Fibroblast of skin of right quadriceps (primary cell): ENCODE results near the gene MS4A10.
"Not testable (repeated sequence)": the region's sequence is repeated elsewhere in the genome, so short reads cannot be mapped to it uniquely, and the experiment has no call there.

Experiments used
- DNase-seq: peaks from one replicate; pipeline ENCODE4 v3.0.0-alpha.2; 2013

Gene MS4A10

DNA sequence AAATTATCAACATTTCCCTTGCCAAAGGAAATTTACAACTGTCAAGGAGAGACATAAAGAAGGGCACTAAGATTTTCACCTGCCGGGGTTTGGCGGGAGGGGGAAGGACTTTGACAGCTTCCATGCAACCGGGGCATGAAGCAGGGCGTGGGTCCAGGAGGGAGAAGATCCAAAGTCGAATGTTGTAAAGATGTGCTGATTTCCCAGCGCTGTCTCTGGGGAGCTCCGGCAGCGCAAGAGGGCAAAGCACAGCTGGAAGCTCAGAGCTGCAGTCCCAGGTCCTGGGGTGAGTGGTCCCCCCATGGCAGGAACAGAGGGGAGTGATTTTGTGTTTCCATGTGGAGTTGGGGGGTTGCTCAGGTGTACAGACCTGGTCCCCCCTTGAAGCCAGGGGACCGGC lies at the start of gene MS4A10:
MS4A10 (plus strand) TSS at position 198 of the 400 bp plus-strand sequence. CDS start 5,003 bp downstream, outside the sequence.
- DNase-seq, result no peak

DNA sequence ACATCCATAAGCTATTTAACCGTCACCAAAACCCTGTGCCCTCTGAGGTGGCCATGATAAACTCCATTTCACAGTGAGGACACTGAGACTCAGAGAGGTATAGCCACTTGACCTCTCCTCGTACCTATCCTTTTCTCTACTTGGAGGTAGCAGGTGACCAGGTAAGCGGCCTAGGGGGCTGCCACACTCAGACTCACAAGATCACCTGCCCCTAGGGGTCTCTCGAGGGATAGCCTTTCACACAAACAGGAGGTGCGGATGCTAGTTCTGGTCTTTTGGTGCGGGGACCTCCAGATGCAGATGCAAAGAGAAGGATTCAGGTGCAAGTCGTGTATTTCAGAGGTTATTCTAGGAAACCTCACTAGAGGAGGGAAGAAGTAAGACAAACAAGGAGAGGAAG lies 46.0 kb upstream of the MS4A10 start:
- DNase-seq, result no peak

DNA sequence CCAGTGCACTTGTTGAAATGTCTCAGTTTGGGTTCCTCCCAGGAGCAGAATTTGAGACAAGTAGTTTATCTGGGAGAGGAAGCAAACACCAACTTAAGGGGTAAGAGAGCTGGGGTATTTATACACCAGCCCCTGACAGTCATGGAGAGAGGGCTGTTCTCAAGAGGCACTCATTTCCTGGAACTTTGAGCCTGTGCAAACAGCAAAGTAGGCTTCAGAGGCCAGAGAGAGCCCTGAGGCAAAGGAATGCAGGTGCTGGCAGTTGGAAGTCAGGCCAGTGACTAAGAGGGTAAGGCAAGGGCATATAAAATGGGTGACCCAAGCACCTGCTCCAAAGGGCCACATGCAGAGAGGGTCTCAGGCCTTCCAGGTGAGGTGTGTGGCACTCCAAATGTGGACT lies 44.6 kb upstream of the MS4A10 start:
- no peak for DNase-seq

DNA sequence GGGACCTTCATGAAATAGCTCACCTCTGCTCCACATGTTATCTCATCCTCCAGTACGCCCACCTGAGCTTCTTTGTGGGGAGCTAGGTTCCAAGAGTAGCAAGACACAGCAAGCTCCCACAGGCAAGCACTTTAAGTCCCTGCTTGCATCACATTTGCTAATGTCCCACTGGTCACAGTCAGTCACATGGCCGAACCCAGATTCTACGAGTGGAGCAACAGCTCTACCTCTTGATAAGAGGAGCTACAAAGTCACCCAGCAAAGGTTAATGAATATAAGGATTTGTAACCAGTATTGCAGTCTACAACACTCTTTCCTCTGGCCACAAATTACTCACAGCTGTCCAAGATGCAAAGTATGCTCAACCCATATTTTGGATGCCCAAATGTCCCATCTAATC lies 43.7 kb upstream of the MS4A10 start:
- no peak for DNase-seq

DNA sequence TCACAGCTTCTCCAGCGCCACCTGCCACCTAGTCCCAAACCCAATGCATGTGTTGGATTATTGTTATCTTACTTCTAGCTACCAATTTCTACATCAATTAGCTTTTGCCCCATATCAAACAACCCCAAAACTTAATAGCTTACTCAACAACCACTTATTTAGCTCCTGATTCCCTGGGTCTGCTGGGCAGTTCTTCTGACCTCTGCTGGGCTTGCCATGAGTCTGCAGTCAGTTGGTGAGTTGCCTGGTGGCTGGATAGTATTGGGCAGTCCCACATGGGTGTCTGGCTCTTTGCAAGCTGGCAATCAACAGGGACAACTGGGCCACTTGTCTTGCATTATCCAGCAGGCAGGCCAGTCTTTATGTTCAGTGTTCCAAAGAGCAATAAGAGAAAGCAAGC lies 42.1 kb upstream of the MS4A10 start:
- no peak for DNase-seq

DNA sequence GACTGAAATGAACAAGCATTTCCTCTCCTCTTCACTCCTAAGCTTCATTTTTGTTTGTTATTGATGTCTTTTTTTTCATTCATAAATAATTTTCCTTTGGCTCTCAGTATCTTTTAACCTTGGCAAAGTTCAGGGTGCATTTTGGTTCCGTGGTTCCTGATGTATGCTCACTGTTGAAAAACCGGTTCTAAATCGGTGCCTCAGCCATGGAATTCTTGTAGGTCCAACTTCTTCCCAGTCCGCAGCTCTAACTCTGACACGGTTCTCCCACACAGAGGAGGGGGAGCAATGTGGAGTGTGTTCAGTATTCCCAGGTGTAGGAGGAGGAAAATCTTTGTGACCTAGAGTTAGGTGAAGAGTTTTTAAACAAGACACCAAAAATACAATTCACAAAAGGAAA lies 41.0 kb upstream of the MS4A10 start:
- DNase-seq, result no peak

DNA sequence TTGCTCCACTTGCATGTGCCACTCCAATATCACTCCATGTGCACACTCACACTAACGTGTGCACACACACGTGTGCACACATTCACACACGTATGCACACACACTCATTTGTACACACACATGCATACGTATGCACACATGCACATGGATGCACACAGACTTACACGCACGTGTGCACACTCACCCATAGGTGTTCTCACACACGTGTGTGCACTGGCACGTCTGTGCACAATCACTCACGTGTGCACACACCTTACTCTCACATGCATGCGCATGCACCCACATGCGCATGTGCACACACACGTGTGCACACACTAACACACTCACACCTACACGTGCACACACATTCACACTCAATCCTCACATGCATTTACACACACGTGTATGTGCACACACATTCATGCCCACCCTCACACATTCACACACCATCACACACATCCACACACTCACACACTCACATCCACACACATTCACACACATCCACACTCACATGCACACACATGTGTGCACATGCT lies 37.7 kb upstream of the MS4A10 start:
- no peak for DNase-seq

DNA sequence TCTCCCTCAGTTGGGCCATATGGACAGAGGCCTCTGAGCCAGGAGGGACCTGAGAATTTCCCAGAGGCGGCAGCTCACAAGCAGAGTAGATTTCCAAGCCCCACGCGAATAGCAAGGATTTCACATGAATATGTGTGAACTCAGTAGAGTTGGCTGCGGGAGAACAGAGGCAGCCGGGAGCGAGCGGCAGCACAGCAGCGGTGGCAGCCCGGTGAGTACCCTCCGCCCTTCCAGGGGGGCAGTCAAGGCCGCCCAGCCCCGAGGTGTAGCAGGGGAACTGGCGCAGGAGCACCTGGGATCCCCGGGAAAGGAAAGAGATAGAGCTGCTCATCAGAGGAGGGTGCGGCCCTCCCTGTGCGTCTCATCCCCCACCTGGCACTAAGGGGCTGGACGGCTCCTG lies 36.9 kb upstream of the MS4A10 start:
- DNase-seq, result no peak

DNA sequence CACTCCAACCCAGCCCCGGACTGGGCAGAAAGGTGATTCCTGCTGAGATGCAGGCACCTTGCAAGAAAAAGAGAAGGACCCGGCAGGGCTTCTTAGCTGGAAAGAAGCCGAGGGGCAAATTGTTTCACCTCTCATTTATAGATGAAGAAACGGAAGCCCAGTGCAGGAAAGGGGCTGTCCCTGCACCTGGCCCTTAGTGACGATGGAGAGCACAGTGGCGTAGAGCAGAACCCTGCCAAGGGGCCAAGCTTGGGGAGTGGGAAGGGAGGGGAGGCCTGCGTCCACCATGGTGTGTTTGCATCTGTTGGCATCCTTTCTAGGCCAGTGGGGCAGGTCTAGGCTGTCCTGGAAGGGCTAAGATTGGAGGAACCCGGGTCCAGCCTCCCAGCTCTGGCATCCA lies 36.3 kb upstream of the MS4A10 start:
- no peak for DNase-seq

DNA sequence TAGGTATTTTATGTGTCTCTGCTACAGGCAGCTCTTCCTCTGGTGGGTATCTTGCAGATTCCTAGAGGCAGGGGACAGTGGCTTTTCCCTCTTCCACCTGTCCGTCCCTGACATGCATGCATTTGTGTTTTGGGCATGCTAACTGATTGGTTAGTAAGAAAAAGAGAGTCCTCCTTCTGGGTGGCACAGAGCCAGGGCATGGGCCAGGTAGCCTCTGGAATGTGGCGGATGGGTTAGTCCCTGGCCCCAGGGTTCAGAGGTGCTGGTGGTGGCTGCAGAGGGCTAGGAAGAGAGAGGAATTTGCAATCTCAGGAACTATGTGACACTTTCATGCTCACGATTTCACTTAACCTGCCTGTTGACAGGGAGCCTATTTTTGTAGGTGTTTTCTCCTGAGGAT lies 34.2 kb upstream of the MS4A10 start:
- DNase-seq, result no peak

DNA sequence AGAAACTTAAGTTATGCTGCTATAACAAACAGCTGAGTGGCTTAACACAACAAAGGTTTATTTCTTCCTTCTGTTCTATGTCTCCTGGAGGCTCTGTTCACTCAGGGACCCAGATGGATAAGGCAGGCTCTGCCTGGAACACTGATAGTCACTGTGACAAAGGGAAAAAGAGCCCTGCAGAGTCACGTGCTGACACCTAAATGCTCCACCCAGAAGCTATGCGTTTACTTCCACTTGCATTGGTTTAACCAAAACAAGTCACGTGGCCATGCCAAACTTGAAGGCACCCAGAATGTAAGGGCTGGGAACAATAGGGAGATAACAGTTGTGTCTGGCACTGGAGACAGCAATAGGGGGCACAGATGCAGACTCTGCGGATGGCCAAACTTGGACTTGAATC lies 31.8 kb upstream of the MS4A10 start:
- DNase-seq, result no peak

DNA sequence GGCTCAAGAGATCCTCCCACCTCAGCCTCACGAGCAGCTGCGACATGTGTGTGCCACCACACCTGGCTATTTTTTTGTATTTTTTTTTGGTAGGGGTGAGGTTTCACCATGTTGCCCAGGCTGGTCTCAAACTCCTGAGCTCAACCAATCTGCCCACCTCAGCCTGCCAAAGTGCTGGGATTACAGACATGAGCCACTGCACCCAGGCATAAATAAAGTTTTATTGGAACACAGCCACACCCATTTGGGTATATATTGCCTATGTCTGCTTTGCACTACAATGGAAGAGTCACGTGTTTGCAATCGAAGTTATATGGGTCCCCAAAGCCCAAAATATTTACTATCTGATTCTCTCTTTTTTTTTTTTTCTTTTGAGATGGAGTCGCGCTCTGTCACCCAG lies 30.2 kb upstream of the MS4A10 start:
- no peak for DNase-seq

DNA sequence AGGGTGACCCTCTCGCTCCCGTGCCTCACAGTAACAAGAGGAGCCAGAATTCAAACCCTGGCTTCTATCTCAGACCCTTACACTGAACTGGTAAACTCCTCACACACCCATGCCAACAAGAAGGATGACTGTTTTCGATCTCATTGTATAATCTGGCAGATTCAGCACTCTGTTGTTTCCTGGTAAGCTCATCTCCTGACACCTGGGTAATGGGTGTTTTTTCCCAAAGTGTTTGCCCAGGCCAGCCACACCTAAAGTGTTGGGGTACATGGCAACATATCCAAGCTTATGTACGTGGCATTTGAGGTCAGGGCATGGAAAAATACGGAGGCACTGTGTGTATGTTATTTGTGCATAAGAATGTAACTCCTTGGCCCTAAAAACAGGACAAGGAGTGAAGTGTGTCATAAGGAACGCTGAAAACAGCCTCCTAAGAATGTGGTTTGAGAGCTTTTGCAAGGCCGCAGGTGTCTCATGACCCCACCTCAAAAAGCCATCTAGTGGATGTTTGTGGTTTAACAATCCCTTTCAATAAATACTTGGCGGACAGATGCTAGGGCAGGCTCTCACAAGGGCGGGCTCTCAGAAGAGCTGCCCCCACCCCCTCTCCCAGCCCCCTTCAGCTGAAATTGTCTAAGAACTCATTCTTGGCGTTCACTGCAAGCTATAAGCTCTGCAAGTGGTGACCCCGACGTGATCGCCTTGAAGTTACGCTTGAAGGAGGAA lies 28.7 kb upstream of the MS4A10 start, which contains the start of gene MS4A15:
MS4A15 (plus strand) TSS at position 561 of the 726 bp plus-strand sequence. CDS start 6,867 bp downstream, outside the sequence.
- no peak for DNase-seq

DNA sequence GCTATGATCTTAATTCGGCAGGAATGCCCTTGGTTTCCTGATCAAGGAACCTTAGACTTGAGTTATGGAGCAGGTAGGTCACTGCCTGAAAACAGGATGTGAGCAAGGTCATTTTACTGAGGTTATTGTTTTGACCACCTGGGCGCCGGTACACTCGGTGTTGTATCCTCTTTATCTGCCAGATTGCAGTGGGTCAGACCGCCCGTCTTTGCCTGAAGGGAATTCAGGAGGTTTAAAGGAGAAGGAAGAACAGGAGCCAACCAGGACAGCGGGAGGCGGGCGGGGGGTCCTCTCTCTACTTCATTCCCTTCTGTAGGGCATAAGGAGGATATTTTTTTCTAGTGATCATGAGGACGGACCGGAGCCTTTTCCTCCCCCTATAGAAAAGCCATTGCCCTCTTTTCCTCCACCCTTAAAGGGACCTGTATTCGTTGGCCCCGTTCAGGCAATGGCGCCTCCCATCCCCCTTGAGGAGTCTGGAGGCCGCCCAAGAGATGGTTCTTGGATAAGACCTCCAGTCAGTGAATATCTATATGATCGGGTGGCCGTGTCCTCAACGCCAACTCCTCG lies 27.8 kb upstream of the MS4A10 start:
- DNase-seq, result no peak

DNA sequence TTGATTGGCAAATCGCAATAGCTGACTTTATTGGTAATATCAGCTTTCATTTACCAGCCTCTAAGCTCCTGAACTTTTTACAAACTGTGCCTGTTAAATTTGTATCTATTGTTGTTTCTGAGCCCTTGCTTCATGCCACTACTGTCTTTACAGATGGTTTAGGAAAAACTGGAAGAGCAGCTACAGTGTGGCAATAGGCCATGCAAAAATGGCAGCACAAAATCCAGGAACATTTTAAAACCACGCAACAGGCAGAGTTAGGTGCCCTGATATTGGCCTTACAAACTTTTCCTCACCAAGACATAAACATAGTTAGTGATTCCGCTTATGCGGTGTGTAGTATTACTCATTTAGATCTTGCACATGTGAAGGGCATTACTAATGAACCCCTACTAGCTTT lies 26.5 kb upstream of the MS4A10 start:
- not testable (repeated sequence) for DNase-seq

DNA sequence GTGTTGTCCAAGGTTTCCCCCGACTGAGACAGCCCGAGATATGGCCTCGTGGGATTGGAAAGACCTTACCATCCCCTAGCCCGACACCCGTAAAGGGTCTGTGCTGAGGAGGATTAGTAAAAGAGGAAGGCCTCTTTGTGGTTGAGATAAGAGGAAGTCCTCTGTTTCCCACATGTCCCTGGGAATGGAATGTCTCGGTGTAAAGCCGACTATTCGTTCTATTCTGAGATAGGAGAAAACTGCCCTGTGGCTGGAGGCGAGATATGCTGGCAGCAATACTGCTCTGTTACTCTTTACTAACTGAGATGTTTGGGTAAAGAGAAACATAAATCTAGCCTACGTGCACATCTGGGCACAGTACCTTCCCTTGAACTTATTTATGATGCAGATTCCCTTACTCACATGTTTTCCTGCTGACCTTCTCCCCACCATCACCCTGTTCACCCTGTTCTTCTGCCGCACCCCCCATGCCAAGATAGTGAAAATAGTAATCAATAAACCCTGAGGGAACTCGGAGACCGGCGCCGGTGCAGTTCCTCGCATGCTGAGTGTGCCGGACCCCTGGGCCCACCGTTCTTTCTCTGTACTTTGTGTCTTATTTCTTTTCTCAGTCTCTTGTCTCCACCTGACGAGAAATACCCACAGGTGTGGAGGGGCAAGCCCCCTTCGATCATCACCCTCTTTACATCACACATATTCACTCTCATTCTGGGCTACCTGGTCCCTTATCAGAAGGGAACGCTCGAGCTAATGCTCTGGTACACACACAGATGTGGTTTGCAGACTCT lies 25.5 kb upstream of the MS4A10 start:
- DNase-seq, result not testable (repeated sequence)

DNA sequence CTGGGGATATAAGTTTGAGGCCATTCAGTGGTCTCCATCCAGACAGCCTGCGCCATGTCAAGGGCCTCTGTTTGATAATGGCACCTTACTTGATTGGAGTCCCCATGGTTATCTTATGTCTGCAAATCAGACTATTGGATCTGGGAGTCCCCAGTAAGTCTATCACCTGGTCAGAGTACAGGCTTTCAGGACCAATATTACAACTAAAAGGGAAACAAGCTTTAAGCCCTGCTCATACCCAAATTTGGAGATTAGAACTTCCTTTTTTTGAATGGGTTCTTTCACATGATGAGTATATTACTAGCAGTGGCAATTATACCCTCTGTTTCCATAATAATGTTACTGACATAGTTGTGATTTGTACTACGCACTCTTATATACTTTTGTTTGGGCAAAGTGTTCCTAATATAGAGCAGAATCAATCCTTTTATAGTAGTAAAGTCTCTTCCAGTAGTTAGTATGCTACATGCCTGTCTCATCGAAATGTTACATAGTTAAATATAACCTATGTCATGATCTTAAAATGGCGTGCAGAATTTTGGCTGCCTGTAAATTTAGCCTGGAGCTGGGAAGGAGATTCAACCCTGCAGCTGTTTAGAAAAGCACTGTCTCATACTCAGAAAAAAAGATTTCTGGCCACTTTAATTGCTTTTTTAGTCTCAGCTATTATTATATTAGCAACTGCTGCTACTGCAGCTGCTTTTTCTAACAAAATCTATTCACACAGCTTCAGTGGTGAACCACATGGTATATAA lies 23.5 kb upstream of the MS4A10 start:
- DNase-seq, result no peak

DNA sequence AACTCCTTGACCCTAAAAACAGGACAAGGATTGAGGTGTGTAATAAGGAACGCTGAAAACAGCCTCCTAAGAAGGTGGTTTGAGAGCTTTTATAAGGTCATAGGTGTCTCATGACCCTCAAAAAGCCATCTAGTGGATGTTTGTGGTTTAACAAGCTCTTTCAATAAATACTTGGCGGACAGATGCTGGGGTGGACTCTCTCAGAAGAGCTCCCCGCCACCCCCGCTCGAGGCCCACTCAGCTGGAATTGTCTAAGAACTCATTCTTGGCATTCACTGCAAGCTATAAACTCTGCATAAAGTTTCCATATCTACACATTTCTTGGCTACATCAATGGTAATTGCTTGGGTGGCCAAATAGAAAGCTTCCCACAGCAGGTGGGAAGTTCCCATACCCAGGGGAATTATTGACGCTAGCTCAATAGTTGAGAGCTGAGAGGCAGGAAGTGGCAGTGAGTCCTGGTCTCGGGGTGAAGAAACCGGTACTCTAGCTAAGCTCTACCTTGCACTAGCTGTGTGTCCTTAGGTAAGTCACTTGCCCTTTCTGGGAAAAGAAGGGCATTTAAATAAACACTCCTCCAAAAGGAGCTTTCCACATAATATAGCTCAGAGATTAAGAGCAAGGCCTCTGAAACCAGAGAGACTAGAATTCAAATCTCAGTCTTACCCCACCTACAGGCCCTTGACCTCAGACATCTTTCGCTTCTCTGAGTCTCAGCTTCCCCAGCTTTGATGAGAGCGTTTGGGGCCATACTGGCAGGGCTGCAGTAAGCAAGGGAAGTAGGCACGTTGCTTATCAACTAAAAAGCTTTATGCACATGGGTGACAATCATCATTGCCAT lies 22.1 kb upstream of the MS4A10 start:
- no peak for DNase-seq

DNA sequence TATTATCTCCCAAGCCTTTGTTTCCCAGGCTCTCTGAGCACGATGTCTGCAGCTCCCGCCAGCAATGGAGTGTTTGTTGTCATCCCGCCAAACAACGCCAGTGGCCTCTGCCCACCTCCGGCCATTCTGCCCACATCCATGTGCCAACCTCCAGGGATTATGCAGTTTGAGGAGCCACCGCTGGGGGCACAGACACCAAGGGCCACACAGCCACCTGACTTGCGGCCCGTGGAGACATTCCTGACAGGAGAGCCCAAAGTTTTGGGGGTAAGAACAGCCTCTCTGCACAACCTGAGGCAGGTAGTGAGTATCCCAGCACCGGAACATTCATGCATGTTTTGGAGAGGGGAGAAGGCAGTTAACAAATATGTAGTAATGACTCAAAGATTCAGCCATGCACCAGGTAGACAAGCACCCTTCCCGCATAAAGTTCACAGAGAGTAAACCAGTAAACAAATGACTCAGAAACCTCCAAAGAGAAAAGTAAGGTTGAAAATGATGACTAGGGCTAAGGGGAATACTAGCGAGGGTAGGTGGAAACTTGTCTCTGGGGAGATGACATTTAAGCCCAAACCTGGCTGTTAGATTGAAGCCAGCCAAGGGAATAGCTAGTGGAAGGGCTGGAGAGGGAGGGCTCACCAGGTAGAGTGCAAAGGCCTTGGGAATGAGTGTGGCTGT lies 21.3 kb upstream of the MS4A10 start:
- DNase-seq, result no peak

DNA sequence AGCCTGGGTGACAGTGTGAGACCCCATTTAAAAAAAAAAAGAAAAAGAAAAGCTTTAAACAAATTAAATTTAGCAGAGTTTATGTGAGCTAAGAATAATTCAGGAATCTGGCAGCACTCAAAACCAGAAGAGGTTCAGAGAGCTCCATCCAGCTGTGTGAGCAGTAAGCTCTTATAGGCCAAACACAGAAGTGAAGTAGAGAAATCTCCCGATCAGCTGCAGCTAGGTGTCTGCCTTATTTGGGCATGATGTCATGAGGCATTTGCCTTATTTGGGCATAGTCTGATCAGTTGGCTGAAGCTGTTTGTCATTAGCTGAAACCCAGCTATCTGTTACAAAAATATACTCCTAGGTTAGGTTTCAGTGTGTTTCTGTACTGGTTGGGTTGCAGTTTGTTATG lies 20.3 kb upstream of the MS4A10 start:
- DNase-seq, result no peak

DNA sequence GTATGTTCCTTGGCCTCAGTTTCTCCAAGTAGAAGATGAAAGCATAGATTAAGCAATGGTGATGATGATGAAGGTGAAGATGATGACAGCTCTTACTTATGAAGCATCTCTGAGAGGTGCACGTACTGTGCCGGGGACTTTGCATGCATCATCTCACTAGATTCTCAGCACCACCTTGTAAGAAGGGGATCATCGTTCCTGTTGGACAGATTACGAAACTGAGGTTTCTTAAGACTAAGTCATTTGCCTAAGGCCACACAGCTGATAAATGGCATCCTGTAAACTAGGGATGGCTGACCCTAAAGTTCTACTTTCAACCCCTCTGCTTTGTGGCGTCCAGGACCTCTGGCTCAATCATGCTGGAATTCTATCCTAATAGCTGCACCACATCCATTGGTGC lies 19.8 kb upstream of the MS4A10 start:
- DNase-seq, result no peak

DNA sequence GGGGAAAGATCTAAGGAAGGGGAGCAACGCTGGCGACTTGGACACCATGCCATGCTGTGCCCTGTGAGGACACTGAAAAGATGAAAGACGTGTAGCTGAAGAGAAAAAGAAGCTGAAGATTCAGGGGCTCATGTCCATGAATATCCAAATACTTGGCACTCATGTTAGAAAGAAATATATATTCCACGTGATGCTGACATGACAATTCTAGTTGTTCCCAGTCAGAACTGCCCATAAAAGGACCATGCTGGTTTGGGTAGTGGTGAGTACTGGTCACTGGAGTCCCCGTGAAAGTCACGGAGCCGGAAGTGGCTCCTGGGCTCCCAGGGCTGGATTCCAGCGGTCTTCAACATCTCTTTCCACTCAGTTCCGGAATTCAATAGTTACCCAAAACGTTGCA lies 18.6 kb upstream of the MS4A10 start:
- DNase-seq, result no peak
